OCI-M2 (cell line): ENCODE measurements around the gene ING5.

Source experiments
- DNase-seq: peaks from one replicate; lab custom pipeline; 2025; ENCODE audit not compliant: unreplicated experiment; lab: John Stamatoyannopoulos, UW

The ING5 gene

DNA sequence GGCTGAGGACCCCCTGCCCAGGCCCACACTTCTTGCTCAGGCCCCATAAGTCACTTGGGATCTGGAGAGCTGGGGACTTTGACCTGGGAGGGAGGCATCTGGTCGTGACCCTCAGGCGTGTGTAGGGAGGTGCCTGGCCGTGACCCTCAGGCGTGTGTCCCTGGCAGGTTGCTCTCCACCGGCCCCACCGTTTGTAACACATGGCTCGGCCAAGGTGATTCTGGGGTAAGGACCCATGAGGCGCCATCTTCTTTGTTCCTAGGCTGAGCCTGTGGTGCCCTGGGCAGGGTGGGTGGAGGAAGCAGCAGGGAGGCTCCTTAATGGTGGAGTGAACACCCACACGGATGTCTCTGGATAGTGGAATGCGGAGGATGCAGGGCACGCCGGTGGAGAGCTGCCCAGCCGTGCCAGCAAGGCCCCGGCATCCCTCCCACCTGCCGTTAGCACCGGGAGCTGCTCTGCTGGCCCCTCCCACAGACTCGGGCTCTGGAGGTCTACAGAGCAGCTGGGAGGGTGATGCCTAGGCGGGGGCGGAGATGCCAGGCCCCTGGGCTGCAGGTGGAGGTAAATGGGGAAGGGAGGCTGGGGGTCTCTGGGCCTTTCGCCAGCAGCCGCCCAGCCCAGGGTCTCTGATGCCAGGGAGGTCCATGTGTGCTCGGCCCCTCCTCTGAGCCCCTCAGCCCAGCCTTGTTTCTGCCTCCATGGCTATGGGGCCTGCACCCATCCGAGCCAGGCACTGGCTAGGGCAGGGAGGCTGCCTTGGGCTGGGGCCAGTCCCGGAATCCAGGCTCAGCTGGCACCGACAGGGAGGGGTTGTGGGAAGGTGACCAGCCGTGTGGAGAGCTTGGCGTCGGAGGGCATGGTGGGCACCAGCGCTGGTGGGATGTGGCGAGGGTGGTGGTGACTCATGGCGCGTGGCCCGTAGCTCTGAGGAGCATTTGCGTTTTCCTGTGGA lies 73.7 kb downstream of the ING5 start:
- DNase-seq, result no peak

DNA sequence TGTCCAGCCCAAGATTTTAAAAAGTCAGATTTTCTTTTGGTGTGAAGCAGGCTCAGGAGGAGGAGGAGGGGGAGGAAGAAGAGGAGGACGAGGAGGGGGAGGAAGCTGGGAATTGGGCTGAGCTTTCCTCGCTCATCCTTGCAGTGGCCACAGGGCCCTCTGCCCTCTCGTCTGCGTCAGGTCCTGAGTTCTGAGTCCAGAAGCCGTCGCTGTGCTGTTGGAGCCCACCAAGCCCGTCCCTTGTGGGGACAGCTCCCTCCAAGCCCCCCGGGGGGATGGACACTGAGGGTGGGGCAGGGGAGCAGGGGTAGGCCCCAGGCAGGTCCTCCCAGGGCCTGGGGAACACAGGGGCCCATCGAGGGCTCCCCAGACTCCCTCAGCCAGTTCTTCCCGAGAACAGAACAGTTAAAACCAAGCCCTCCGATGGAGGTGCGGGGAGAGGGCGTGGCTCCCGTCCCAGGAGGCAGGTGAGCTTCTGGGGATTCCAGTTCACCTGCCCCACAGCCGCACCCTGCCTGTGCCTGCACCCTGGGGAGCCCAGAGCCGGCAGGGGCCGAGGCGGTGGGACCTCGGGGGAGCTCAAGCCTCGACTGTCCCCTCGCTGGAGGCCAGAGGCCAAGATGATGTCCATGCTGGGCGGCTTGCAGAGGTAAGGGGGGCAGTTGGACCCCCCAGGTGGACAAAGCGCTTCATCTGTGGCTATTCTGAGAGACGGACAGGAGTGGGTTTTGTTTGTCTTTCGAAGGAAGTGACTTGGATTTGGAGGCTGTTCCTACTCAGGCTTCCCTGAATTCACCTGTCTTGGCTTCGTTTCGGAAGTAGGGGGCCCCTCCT lies 74.7 kb downstream of the ING5 start, which contains the start of gene GAL3ST2:
Gene GAL3ST2, plus strand, starts transcription at position 487 of the 834 bp plus-strand sequence. Its CDS starts 134 bp downstream, at position 621.
- no peak for DNase-seq

DNA sequence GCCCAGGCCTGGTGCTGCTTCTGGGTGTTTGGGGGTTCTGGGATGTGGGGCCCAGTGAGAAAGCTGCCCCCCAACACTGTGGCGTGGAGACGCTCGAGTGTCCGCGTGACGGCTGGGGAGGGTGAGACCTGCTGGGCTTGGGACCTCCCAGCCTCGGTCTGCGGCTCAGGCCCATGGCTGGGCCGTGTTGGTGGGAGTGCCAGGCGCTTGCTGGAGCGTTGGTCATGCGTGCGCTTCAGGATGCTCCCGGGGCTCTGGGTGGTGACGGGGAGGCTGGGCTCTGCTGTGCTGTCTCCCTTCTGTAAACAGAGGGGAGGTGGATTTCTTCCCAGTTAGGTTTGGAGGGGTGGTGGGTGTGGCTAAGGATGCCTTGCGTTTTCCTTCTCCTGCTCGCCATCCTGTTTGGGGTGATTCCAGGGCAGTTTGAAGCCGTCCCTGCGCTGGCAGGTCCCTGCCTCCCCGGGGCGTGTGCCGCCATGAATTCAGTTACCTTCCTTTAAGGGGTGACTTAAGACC lies 75.4 kb downstream of the ING5 start:
- DNase-seq, result no peak

DNA sequence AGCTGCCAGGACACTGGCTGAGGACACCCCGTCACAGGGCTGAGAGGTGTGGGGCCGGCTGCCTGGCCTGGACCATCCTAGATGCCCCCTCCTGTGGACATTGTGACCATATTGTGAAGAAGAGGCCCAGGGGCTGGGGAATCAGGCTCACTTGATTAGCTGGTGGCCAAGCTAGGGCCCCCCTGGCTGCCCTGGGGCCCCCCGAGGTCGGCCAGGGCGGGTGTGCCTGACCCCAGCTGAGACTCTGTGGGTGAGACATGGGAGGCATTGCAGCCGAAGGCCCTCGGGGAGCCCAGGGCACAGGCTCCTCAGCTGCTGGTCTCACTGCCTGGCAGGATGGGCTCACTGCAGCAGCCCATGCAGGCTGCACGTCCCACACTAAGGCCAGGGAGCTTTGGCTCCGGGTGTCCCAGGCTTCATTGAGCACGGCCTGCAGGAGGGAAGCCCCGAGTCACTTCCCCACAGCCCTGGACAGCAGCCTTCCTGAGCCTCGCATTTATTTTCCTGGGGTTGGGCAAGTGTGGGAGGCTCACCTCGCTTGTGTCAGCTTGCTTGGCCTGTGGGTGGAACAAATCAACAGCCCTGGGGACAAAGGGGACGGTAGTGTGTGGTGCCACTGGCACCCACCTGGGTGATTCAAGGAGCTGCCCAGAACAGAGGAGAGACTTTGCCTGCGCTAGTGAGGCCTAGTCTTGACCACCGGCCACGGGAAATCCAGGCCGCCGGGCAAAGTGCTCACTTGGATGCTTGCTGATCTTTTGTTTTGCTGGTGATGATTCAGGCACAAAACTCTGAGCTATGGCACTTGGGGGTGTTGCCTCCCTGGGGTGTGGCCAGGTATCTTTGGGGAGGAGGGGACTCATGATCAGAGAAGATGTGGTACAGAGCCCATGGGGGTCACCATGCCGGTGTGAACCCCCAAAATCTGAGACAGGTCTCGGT lies 76.1 kb downstream of the ING5 start:
- DNase-seq, result no peak
